ENCODE data around the gene PRKG1.

PRKG1 gene

GRCh38 chr10:51291961-51292360, 217.7 kb downstream of the PRKG1 start:
- no peaks in the 10 kb centered on the region for H3K9me2 ChIP-seq (replicated peaks; ENCODE audit: low read depth, low read length)

GRCh38 chr10:51297438-51297837, 223.2 kb downstream of the PRKG1 start:
- no peaks in the 10 kb centered on the region for H3K36me3 ChIP-seq (ENCODE audit: insufficient read depth, low read length)
- H3F3A ChIP-seq (ENCODE audit: low read depth) = no peaks in the 10 kb centered on the region
- no peaks in the 10 kb centered on the region for H3K4me1 ChIP-seq (ENCODE audit: insufficient read depth, low read length, poor library complexity, severe bottlenecking)
- no peak overlapping the region for H2AFZ ChIP-seq (ENCODE audit: low read length)
- H3K9me2 ChIP-seq (replicated peaks; ENCODE audit: low read depth, low read length) = no peaks in the 10 kb centered on the region
- no peak overlapping the region for H3K4me3 ChIP-seq (ENCODE audit: low read length, poor library complexity, severe bottlenecking)
- H4K20me1 ChIP-seq (ENCODE audit: insufficient read depth, low read length, poor library complexity, severe bottlenecking) = no peaks in the 10 kb centered on the region
- TF ChIP-seq EZH2phosphoT487 (IDR thresholded peaks at IDR 0.05; ENCODE audit: borderline replicate concordance) (no peak), CTCF (conservative IDR thresholded peaks at IDR 0.05; ENCODE audit: low read length) (no peak)
- H3K79me2 ChIP-seq (ENCODE audit: insufficient read depth, low read length) = no peaks in the 10 kb centered on the region
- no peak overlapping the region for H3K4me2 ChIP-seq (ENCODE audit: low read depth, low read length, poor library complexity, severe bottlenecking)
- no peaks in the 10 kb centered on the region for H3K9me3 ChIP-seq (ENCODE audit: insufficient read depth, low read depth, low read length)
- no peak overlapping the region for H3K9ac ChIP-seq (ENCODE audit: low read depth, low read length, poor library complexity, severe bottlenecking)
- no peaks in the 10 kb centered on the region for H3K27me3 ChIP-seq (ENCODE audit: insufficient read depth, low read length, poor library complexity, severe bottlenecking)

More at GRCh38 chr10:51291961-51292360, 217.7 kb downstream of the PRKG1 start:
- Histone ChIP-seq H3K4me3 (ENCODE audit: low read length, poor library complexity, severe bottlenecking) (no peak overlapping the region), H3K9me3 (ENCODE audit: insufficient read depth, low read depth, low read length) (no peaks in the 10 kb centered on the region), H3K27me3 (ENCODE audit: insufficient read depth, low read length, poor library complexity, severe bottlenecking) (no peaks in the 10 kb centered on the region), H3K36me3 (ENCODE audit: insufficient read depth, low read length) (no peaks in the 10 kb centered on the region), H3K79me2 (ENCODE audit: insufficient read depth, low read length) (no peaks in the 10 kb centered on the region), H4K20me1 (ENCODE audit: insufficient read depth, low read length, poor library complexity, severe bottlenecking) (no peaks in the 10 kb centered on the region), H3K4me2 (ENCODE audit: low read depth, low read length, poor library complexity, severe bottlenecking) (no peak overlapping the region), H3F3A (ENCODE audit: low read depth) (no peaks in the 10 kb centered on the region), H2AFZ (ENCODE audit: low read length) (no peak overlapping the region), H3K9ac (ENCODE audit: low read depth, low read length, poor library complexity, severe bottlenecking) (no peak overlapping the region), H3K4me1 (ENCODE audit: insufficient read depth, low read length, poor library complexity, severe bottlenecking) (no peaks in the 10 kb centered on the region)
- TF ChIP-seq EZH2phosphoT487 (IDR thresholded peaks at IDR 0.05; ENCODE audit: borderline replicate concordance) (no peak), CTCF (conservative IDR thresholded peaks at IDR 0.05; ENCODE audit: low read length) (no peak)

GRCh38 chr10:51300617-51301304, 226.5 kb downstream of the PRKG1 start:
- Histone ChIP-seq H3K27me3 (ENCODE audit: insufficient read depth, low read length, poor library complexity, severe bottlenecking) (no peaks in the 10 kb centered on the region), H3K4me2 (ENCODE audit: low read depth, low read length, poor library complexity, severe bottlenecking) (no peak overlapping the region), H3K4me1 (ENCODE audit: insufficient read depth, low read length, poor library complexity, severe bottlenecking) (no peaks in the 10 kb centered on the region), H4K20me1 (ENCODE audit: insufficient read depth, low read length, poor library complexity, severe bottlenecking) (no peaks in the 10 kb centered on the region), H3K79me2 (ENCODE audit: insufficient read depth, low read length) (no peaks in the 10 kb centered on the region), H3K36me3 (ENCODE audit: insufficient read depth, low read length) (no peaks in the 10 kb centered on the region), H3K4me3 (ENCODE audit: low read length, poor library complexity, severe bottlenecking) (no peak overlapping the region), H3F3A (ENCODE audit: low read depth) (no peaks in the 10 kb centered on the region), H3K9ac (ENCODE audit: low read depth, low read length, poor library complexity, severe bottlenecking) (no peak overlapping the region), H3K9me3 (ENCODE audit: insufficient read depth, low read depth, low read length) (no peaks in the 10 kb centered on the region), H3K9me2 (replicated peaks; ENCODE audit: low read depth, low read length) (no peaks in the 10 kb centered on the region), H2AFZ (ENCODE audit: low read length) (no peak overlapping the region)
- TF ChIP-seq CTCF (conservative IDR thresholded peaks at IDR 0.05; ENCODE audit: low read length) (no peak), EZH2phosphoT487 (IDR thresholded peaks at IDR 0.05; ENCODE audit: borderline replicate concordance) (no peak)

Data from Loucy (cell line).